ENCODE results near the gene BMP10. TPM values are rescaled to one million over a fixed set of nuclear protein-coding genes. Genes with fewer than 3 reads are reported as not detected.

Gene BMP10
- under 1 TPM in 1 of 2 donors, not detected in 1; 0.65 TPM for total RNA-seq
- long read RNA-seq, donor 1: 0 reads
- long read RNA-seq, donor 2: 0 reads

GRCh38 chr2:68871159-68871764 is at the start of gene BMP10:
Gene BMP10 (minus strand): TSS chr2:68871397. CDS start chr2:68871358, 39 bp downstream.
- intact Hi-C loops (cut with DNase I): no loop called here
- DNase-seq (ENCODE audit: low spot score): no peak

GRCh38 chr2:68920481-68921170 is 49.4 kb upstream of the BMP10 start:
- DNase-seq (ENCODE audit: low spot score): no peak
- intact Hi-C loops (cut with DNase I): no loop called here

GRCh38 chr2:68918497-68918896 is 47.3 kb upstream of the BMP10 start:
- intact Hi-C loops (cut with DNase I): no loop called here
- no peak for DNase-seq (ENCODE audit: low spot score)

GRCh38 chr2:68917034-68917718 is 46.0 kb upstream of the BMP10 start:
- intact Hi-C loops (cut with DNase I): no loop called here
- DNase-seq (ENCODE audit: low spot score): no peak

GRCh38 chr2:68916226-68916625 is 45.0 kb upstream of the BMP10 start:
- no peak for DNase-seq (ENCODE audit: low spot score)
- intact Hi-C loops (cut with DNase I): no loop called here

- intact Hi-C loops (cut with DNase I): no loop called here
- no peak for DNase-seq (ENCODE audit: low spot score)
Measured at GRCh38 chr2:68915393-68915792, 44.2 kb upstream of the BMP10 start.

GRCh38 chr2:68913359-68913758 is 42.2 kb upstream of the BMP10 start:
- no peak for DNase-seq (ENCODE audit: low spot score)
- intact Hi-C loops (cut with DNase I): loop anchor here in 1 of 2 donors (5.0 kb wide), 1 partner anchor 161 kb away; no protein-coding TSS in a partner anchor

GRCh38 chr2:68912732-68913131 is 41.5 kb upstream of the BMP10 start:
- no peak for DNase-seq (ENCODE audit: low spot score)
- intact Hi-C loops (cut with DNase I): loop anchor here in 1 of 2 donors (5.0 kb wide), 1 partner anchor 160 kb away; no protein-coding TSS in a partner anchor

GRCh38 chr2:68912111-68912510 is 40.9 kb upstream of the BMP10 start:
- no peak for DNase-seq (ENCODE audit: low spot score)
- intact Hi-C loops (cut with DNase I): loop anchor here in 1 of 2 donors (5.0 kb wide), 1 partner anchor 160 kb away; no protein-coding TSS in a partner anchor

GRCh38 chr2:68911709-68912108 is 40.5 kb upstream of the BMP10 start:
- no peak for DNase-seq (ENCODE audit: low spot score)
- intact Hi-C loops (cut with DNase I): loop anchor here (1.0 to 5.0 kb wide), 2 partner anchors 159 to 162 kb away; no protein-coding TSS in a partner anchor

GRCh38 chr2:68911246-68911645 is 40.0 kb upstream of the BMP10 start:
- intact Hi-C loops (cut with DNase I): loop anchor here (1.0 to 5.0 kb wide), 2 partner anchors 159 to 162 kb away; no protein-coding TSS in a partner anchor
- no peak for DNase-seq (ENCODE audit: low spot score)

- no peak for DNase-seq (ENCODE audit: low spot score)
- intact Hi-C loops (cut with DNase I): loop anchor here in 1 of 2 donors (5.0 to 10.0 kb wide), 2 partner anchors 158 to 415 kb away; no protein-coding TSS in a partner anchor
Measured at GRCh38 chr2:68909793-68910674, 38.8 kb upstream of the BMP10 start.

GRCh38 chr2:68908392-68908970 is 37.3 kb upstream of the BMP10 start:
- DNase-seq (ENCODE audit: low spot score): peak; percentile 93
- intact Hi-C loops (cut with DNase I): loop anchor here in 1 of 2 donors (10.0 kb wide), 1 partner anchor 414 kb away; no protein-coding TSS in a partner anchor

GRCh38 chr2:68907920-68908253 is 36.7 kb upstream of the BMP10 start:
- no peak for DNase-seq (ENCODE audit: low spot score)
- intact Hi-C loops (cut with DNase I): loop anchor here in 1 of 2 donors (2.0 to 10.0 kb wide), 2 partner anchors 65 to 413 kb away; no protein-coding TSS in a partner anchor

- DNase-seq (ENCODE audit: low spot score): no peak
- intact Hi-C loops (cut with DNase I): loop anchor here in 1 of 2 donors (2.0 to 10.0 kb wide), 2 partner anchors 65 to 413 kb away; no protein-coding TSS in a partner anchor
Measured at GRCh38 chr2:68907232-68907919, 36.2 kb upstream of the BMP10 start.

GRCh38 chr2:68906716-68907115 is 35.5 kb upstream of the BMP10 start:
- intact Hi-C loops (cut with DNase I): loop anchor here in 1 of 2 donors (2.0 to 10.0 kb wide), 2 partner anchors 64 to 412 kb away; no protein-coding TSS in a partner anchor
- no peak for DNase-seq (ENCODE audit: low spot score)

- intact Hi-C loops (cut with DNase I): loop anchor here in 1 of 2 donors (10.0 kb wide), 1 partner anchor 410 kb away; no protein-coding TSS in a partner anchor
- no peak for DNase-seq (ENCODE audit: low spot score)
Measured at GRCh38 chr2:68905116-68905515, 33.9 kb upstream of the BMP10 start.

GRCh38 chr2:68901561-68901960 is 30.4 kb upstream of the BMP10 start:
- DNase-seq (ENCODE audit: low spot score): no peak
- intact Hi-C loops (cut with DNase I): loop anchor here in 1 of 2 donors (10.0 kb wide), 1 partner anchor 407 kb away; no protein-coding TSS in a partner anchor

Measured in posterior vena cava (tissue), 2 donors.